Spleen (tissue), 11 donors: ENCODE data around the gene ZNF474. TPM values are rescaled to one million over a fixed set of nuclear protein-coding genes. Genes with fewer than 3 reads are reported as not detected.

Experiments
- DNase-seq: peaks from one replicate; pipeline ENCODE4 v3.0.0-alpha.2; 2020
- H3K27ac ChIP-seq, 8 donors: fragments of 200-600 bp; sonication (generic) in 7 of 8; 1 replicate in 4 of 8; 2 replicates in 4 of 8; pipeline versions ENCODE4 v1.5.0 to v1.8.0; 2016 to 2021; ENCODE audit warnings: inconsistent platforms in 4 of 8, mild to moderate bottlenecking in 4 of 8, moderate library complexity in 1 of 8
- H3K27me3 ChIP-seq, 7 donors: fragments of 200-600 bp; sonication (generic) in 6 of 7; replicated peaks in 1 of 7; 1 replicate in 4 of 7; 2 replicates in 3 of 7; pipeline versions ENCODE4 v1.5.0 to v1.8.0; 2016 to 2021; ENCODE audit warnings: inconsistent platforms in 3 of 7, mild to moderate bottlenecking in 1 of 7
- H3K36me3 ChIP-seq, 6 donors: fragments of 200-600 bp; sonication (generic) in 5 of 6; 1 replicate in 4 of 6; 2 replicates in 2 of 6; pipeline versions ENCODE4 v1.5.0 to v1.8.0; 2016 to 2021; ENCODE audit warnings: inconsistent platforms in 2 of 6
- H3K4me1 ChIP-seq, 6 donors: fragments of 200-600 bp; sonication (generic) in 5 of 6; 1 replicate in 3 of 6; 2 replicates in 3 of 6; pipeline versions ENCODE4 v1.5.0 to v1.8.0; 2016 to 2021; ENCODE audit warnings: inconsistent platforms in 3 of 6
- H3K4me3 ChIP-seq, 8 donors: fragments of 200-600 bp; sonication (generic) in 7 of 8; 1 replicate in 4 of 8; 2 replicates in 4 of 8; pipeline versions ENCODE4 v1.5.0 to v1.8.0; 2016 to 2021; ENCODE audit warnings: inconsistent platforms in 4 of 8, mild to moderate bottlenecking in 4 of 8, moderate library complexity in 2 of 8
- H3K9me3 ChIP-seq, 8 donors: fragments of 200-600 bp; sonication (generic) in 7 of 8; 1 replicate in 4 of 8; 2 replicates in 4 of 8; pipeline versions ENCODE4 v1.5.0 to v1.8.0; 2016 to 2021; ENCODE audit warnings: inconsistent platforms in 4 of 8
- POLR2A ChIP-seq, 3 donors: fragments of 450-650 bp; IDR thresholded peaks; one replicate each; pipeline ENCODE4 v1.5.1; 2017; ENCODE audit warnings: antibody characterized with exemption in 3 of 3, mild to moderate bottlenecking in 1 of 3
- POLR2AphosphoS5 ChIP-seq, 3 donors: sonication (generic); formaldehyde crosslinking; IDR thresholded peaks; one replicate each; pipeline ENCODE4 v1.5.1; 2017; ENCODE audit warnings: antibody characterized with exemption in 3 of 3
- WGBS, 5 donors: extraction: QIAGEN DNeasy Blood & Tissue Kit in 3 of 5; methylation state at CpG; one replicate each; pipeline versions ENCODE4 v1.1.5 to v1.1.7; 2013 to 2018; 5-methylcytosine and 5-hydroxymethylcytosine counted together
- intact Hi-C: fragments of 100-400 bp; cut with DNase I; formaldehyde crosslinking; loops from one replicate; pipeline ENCODE4 v1.15.0; 2023; ENCODE audit warnings: low total_unique reads
- polyA plus RNA-seq, 3 donors: library from polyadenylated mRNA; stranded (reverse); fragments of 200-250 nt; gene quantifications; one replicate each; pipeline ENCODE4 v1.2.1, GENCODE V29; 2013
- total RNA-seq, 7 donors: library from RNA; depleted of rRNA in 3 of 7; stranded (reverse); fragments of >200 nt in 3 of 7; fragmentation: NEBNext Ultra II Directional in 4 of 7; extraction: Animal tissue kit (Norgen Biotek cat#: 25700) in 4 of 7; gene quantifications; one replicate each; pipeline versions ENCODE4 v1.1.0 to v1.2.1, GENCODE V29; 2016 to 2021
- TF ChIP-seq, protein P1 (sequence below), 11 experiments: fragments of 200-600 bp in 7 of 11; fragments of 450-650 bp in 4 of 11; sonication (generic) in 4 of 11; IDR thresholded peaks in 8 of 11; conservative IDR thresholded peaks in 3 of 11; 1 replicate in 7 of 11; 2 replicates in 4 of 11; pipeline versions ENCODE4 v1.4.0 to v1.8.0; 2016 to 2021; ENCODE audit warnings: antibody characterized with exemption in 11 of 11, inconsistent platforms in 4 of 11, mild to moderate bottlenecking in 1 of 11
- donor health status: healthy with polysubstance abuse.
- donor health status: DM: no; HTN: no; CAD: no; lungs with moderate emphysema.
- donor health status: DM: no; HTN: no; CAD: no.
- donor health status: Bipolar disorder and iron deficiency.
- donor health status: healthy.
- donor health status: DM: no; HTN: no; CAD: no.
- donor health status: DM: yes; HTN: yes; CAD: no.

Gene ZNF474
- total and polyA plus RNA-seq, 10 donors = 0.05 to 0.60 (median 0.42) TPM; not detected in 5

DNA sequence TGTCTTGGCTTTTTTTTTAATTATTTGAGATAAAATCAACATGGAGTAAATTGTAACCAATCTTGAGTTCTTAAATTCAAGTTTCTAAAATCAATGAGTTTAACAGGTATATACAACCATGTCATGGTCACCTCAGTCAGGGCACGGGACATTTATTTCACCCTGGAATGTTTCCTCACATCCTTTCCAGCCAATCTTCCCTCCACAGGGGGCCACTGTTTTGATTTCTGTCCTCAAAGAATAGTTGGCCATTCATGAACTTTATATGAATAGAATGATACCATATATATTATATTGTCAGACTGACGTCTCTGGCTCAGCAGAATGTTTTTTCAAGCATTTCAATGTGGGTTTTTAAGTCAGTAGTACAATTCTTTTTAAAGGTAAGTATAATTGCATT, 806 bp downstream of the ZNF474 start:
- H3K27me3 ChIP-seq = no peaks in the 10 kb centered on the region
- H3K4me3 ChIP-seq = no peak overlapping the region
- no peak for DNase-seq
- H3K27ac ChIP-seq = no peak overlapping the region
- intact Hi-C loops = no loop called here
- H3K9me3 ChIP-seq = no peaks in the 10 kb centered on the region
- WGBS, 5 donors = 75 to 85% (median 82%) methylated on average over 2 of the region's 2 CpGs
- no peaks in the 10 kb centered on the region for H3K4me1 ChIP-seq
- H3K36me3 ChIP-seq = no peaks in the 10 kb centered on the region
- TF ChIP-seq, protein P1, sequence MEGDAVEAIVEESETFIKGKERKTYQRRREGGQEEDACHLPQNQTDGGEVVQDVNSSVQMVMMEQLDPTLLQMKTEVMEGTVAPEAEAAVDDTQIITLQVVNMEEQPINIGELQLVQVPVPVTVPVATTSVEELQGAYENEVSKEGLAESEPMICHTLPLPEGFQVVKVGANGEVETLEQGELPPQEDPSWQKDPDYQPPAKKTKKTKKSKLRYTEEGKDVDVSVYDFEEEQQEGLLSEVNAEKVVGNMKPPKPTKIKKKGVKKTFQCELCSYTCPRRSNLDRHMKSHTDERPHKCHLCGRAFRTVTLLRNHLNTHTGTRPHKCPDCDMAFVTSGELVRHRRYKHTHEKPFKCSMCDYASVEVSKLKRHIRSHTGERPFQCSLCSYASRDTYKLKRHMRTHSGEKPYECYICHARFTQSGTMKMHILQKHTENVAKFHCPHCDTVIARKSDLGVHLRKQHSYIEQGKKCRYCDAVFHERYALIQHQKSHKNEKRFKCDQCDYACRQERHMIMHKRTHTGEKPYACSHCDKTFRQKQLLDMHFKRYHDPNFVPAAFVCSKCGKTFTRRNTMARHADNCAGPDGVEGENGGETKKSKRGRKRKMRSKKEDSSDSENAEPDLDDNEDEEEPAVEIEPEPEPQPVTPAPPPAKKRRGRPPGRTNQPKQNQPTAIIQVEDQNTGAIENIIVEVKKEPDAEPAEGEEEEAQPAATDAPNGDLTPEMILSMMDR (IDR thresholded peaks at IDR 0.05 in 8 of 11, conservative IDR thresholded peaks at IDR 0.05 in 3 of 11) = no peak
- TF ChIP-seq POLR2AphosphoS5 (IDR thresholded peaks at IDR 0.05) (no peak), POLR2A (IDR thresholded peaks at IDR 0.05) (no peak)

DNA sequence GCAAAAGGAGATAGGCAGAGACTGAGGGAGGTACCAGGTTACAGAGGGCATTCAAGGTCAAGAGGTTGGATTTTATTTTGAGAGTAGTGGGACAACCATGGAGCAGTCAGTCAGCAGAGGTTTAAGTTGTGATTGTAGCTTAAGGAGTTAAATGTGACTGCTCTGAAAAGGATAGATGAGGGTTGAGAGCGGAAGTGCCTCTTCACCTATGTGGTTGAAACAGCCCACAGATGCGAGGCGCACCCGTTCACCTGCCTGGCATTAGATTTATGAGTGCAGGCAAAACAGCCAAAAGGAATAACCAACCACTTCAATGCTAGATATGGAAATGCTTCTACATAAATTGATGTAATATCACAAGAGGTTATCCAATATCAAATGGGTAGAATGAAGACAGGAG, 8.4 kb downstream of the ZNF474 start:
- Histone ChIP-seq H3K27me3 (no peaks in the 10 kb centered on the region), H3K27ac (no peak overlapping the region), H3K4me1 (no peaks in the 10 kb centered on the region), H3K9me3 (no peaks in the 10 kb centered on the region), H3K36me3 (no peaks in the 10 kb centered on the region), H3K4me3 (no peak overlapping the region)
- DNase-seq = no peak
- WGBS, 5 donors = 40 to 54% (median 52%) methylated on average over 4 of the region's 4 CpGs
- TF ChIP-seq POLR2A (IDR thresholded peaks at IDR 0.05) = no peak
- TF ChIP-seq POLR2AphosphoS5 (IDR thresholded peaks at IDR 0.05) = no peak
- TF ChIP-seq, protein P1 (IDR thresholded peaks at IDR 0.05 in 8 of 11, conservative IDR thresholded peaks at IDR 0.05 in 3 of 11) = no peak
- intact Hi-C loops = no loop called here

DNA sequence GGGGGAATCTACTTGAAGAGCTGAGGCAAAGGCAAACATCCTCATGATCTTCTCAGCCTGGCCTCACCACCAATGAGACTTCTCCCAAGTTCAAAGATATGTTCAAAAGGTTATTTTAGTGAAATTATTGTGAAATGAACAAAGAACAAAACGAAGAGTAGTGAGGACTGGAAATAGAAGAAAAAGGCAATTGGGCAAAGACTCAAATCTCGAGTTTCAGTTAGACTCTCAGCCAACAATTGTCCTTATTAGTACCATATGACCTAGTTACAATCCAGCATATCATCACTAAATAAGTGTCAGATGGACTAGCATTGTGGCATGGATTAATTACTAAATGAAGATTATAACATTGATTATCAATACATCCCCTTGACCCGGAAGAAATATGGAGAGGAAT, 9.0 kb downstream of the ZNF474 start:
- WGBS, 5 donors = 68 to 86% (median 74%) methylated on average over 3 of the region's 3 CpGs
- Histone ChIP-seq H3K27ac (no peak overlapping the region), H3K4me1 (no peaks in the 10 kb centered on the region), H3K4me3 (no peak overlapping the region), H3K27me3 (no peaks in the 10 kb centered on the region), H3K36me3 (no peaks in the 10 kb centered on the region), H3K9me3 (no peaks in the 10 kb centered on the region)
- intact Hi-C loops = no loop called here
- TF ChIP-seq POLR2A (IDR thresholded peaks at IDR 0.05) (no peak), POLR2AphosphoS5 (IDR thresholded peaks at IDR 0.05) (no peak)
- TF ChIP-seq, protein P1 (IDR thresholded peaks at IDR 0.05 in 8 of 11, conservative IDR thresholded peaks at IDR 0.05 in 3 of 11) = no peak
- no peak for DNase-seq

DNA sequence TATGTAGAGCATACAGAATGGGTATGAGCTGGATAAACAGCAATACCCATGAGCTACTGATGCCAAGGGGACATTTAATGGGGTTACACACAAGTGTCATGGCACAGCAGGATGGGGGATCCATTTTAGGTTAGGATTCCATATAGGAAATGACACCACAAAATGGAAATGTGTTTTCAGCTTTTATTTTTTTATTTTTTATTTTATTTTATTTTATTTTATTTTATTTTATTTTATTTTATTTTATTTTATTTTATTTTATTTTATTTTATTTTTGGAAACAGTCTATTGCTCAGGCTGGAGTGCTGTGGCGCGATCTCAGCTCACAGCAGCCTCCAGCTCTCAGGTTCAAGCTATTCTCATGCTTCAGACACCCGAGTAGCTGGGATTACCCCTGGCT, 11.6 kb downstream of the ZNF474 start:
- Histone ChIP-seq H3K27ac (no peak overlapping the region), H3K9me3 (no peaks in the 10 kb centered on the region), H3K4me1 (no peaks in the 10 kb centered on the region), H3K36me3 (no peaks in the 10 kb centered on the region), H3K27me3 (no peaks in the 10 kb centered on the region), H3K4me3 (no peak overlapping the region)
- 86 to 96% (median 94%) methylated on average over 3 of the region's 3 CpGs for WGBS, 5 donors
- no peak for TF ChIP-seq POLR2A (IDR thresholded peaks at IDR 0.05)
- TF ChIP-seq, protein P1 (IDR thresholded peaks at IDR 0.05 in 8 of 11, conservative IDR thresholded peaks at IDR 0.05 in 3 of 11) = no peak
- TF ChIP-seq POLR2AphosphoS5 (IDR thresholded peaks at IDR 0.05) = no peak
- intact Hi-C loops = no loop called here
- DNase-seq = no peak
